GM20431 (cell line): ENCODE measurements around the gene CCDC178.
"Not testable (repeated sequence)": the region's sequence is repeated elsewhere in the genome, so short reads cannot be mapped to it uniquely, and the experiment has no call there.

ENCODE experiments used
- in situ Hi-C: fragments of 300-500 bp; cut with MseI, MboI; formaldehyde crosslinking; loops from one replicate; pipeline ENCODE4 v1.15.0; 2020; ENCODE audit warnings: low sequenced_read_pairs; ENCODE audit not compliant: unreplicated experiment

The CCDC178 gene

GRCh38 chr18:33152376-33152775 lies 288.1 kb downstream of the CCDC178 start:
- in situ Hi-C loops, result no loop called here

DNA sequence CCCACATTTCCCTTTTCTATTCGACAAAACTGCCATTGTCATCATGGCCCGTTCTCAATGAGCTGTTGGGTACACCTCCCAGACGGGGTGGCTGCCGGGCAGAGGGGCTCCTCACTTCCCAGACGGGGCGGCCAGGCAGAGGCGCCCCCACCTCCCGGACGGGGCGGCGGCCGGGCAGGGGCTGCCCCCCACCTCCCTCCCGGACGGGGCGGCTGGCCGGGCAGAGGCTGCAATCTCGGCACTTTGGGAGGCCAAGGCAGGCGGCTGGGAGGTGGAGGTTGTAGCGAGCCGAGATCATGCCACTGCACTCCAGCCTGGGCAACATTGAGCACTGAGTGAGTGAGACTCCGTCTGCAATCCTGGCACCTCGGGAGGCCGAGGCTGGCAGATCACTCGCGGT lies 292.7 kb downstream of the CCDC178 start:
- in situ Hi-C loops, result not testable (repeated sequence)

GRCh38 chr18:33146014-33146413 lies 294.5 kb downstream of the CCDC178 start:
- in situ Hi-C loops, result no loop called here

- in situ Hi-C loops, result no loop called here
Measured at GRCh38 chr18:33135951-33136660, 304.4 kb downstream of the CCDC178 start.

DNA sequence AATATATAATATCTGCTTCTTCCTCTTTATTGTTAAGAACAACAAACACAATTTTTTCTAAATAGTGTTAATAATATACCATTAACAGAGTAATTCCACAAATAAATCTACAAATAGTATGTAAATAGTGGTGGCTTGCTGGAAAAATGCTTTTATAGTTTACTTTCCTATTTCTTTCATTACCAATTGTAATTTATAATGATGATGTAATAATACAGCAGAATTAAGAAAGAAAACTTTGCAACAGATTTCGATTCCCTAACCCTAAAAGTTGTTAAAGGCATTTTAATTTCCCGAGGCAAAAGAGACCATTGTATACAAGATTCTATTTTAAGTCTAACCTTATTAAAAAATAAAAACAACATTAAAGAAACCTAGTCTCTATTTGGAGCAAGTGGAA lies 307.9 kb downstream of the CCDC178 start:
- in situ Hi-C loops, result no loop called here

DNA sequence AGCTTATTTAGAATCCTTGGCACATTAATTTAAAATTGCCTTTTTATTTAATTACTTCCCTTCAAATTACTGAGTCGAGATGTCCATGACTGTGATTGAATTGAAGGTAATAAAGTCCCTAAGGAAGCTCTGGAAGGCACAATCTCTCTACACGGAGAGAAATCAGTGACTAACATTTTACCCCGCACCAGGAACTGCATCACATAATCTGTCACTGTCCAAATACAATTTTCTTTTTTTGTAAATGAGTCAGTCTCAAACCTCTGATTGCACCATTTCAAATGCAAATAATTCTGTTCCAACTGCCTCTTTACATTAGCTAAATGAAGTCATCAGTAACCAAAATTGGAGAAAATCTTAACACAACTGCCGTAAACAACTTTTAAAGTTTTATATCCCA lies 311.9 kb downstream of the CCDC178 start:
- in situ Hi-C loops, result no loop called here

- in situ Hi-C loops, result no loop called here
Measured at GRCh38 chr18:33123862-33124518, 316.5 kb downstream of the CCDC178 start.

DNA sequence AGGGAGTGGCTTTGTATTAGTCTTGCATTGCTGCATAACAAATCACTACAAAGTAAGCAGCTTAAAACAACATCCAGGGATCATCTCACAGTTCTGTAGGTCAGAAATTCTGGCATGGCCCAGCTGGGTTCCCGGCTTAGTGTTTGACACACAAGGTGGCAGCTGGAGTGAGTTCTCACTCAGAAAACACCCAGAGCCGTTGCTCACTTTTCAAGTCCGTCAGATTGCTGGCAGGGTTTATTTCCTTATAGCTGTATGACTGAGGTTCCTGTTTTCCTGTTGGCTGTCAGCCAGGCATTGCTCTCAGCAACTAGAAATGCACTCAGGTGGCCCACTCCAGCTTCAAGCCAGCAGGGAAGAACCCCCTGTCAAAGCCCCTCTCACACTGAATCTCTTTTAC lies 324.1 kb downstream of the CCDC178 start:
- in situ Hi-C loops, result no loop called here

GRCh38 chr18:33115917-33116316 lies 324.6 kb downstream of the CCDC178 start:
- in situ Hi-C loops, result no loop called here

- in situ Hi-C loops, result no loop called here
Measured at GRCh38 chr18:33115476-33115875, 325.0 kb downstream of the CCDC178 start.

- in situ Hi-C loops, result no loop called here
Measured at GRCh38 chr18:33114749-33115148, 325.8 kb downstream of the CCDC178 start.

- in situ Hi-C loops, result no loop called here
Measured at GRCh38 chr18:33113416-33113815, 327.1 kb downstream of the CCDC178 start.

GRCh38 chr18:33107511-33107910 lies 333.0 kb downstream of the CCDC178 start:
- in situ Hi-C loops, result no loop called here

- in situ Hi-C loops, result no loop called here
Measured at GRCh38 chr18:33101316-33101715, 339.2 kb downstream of the CCDC178 start.

DNA sequence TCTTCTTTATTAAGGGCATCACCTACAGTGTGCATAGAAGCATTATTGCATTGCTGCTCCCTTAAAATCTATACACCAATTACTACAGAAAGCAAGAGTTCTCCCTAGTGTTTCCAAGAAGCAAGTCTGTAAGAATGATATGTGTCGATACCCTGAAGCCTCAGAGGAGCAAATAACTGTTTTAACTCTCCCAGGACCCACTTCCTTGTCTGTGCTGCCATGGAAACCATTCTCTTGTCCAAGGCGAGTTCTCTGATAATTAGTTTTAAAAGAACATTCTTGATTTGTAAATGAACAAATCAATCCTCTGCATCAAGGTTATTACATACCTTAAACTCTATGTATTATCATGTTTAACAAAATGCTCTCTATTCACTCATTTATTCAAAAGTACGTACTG lies 340.9 kb downstream of the CCDC178 start:
- in situ Hi-C loops, result no loop called here

DNA sequence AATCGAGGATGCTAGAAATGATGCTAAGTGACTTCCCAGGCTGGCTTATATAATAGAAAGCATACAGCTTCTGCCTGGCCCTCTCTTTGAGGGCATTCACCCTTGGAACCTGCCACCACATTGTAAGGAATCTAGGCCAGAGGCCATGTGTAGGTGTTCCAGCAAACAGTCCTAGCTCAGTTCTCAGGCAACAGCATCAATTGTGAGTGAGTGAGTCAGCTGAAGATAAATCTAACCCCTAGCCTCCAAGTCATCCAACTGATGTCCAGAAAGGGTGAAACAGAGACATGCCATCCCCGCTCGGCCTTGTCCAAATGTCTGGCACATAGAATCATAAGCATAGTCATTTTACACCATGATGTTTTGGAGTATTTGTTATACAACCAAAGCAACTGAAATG lies 343.4 kb downstream of the CCDC178 start:
- in situ Hi-C loops, result no loop called here

DNA sequence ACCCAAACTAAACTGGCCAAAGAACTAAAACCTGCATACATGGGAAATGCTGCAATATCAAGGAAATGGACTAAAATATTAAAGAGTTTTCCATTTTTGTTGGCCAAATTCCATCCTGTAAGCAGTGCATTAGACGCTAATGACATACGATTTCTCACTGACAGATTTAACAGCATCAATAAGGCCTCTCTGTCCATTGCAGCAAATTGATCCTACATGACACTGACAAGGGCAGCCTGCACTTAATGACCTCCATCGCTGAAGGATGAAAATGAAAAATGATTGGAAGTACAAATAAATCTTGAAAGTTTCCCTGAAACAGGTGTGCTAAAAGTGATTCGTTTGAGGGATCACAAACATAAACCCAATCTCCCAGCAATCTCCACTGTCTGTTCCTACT lies 350.1 kb downstream of the CCDC178 start:
- in situ Hi-C loops, result no loop called here

DNA sequence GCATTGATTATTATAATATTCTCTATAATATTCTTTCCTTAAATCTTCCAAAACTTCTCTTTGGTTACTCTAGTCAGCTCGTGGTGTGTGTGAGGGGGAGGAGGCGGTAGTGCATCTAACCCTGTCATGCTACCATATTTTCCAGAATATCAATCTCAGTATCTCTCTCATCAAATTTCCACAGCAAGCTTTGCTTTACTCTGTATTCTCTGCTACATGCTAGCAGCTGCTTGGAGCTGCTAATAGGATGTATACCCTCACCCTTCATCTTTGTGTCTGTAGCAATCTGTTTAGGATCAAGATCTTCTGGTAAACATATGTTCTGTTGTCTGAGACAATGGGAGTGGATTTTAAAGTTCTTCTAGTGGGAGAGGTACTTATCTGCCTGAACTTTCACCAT lies 363.9 kb downstream of the CCDC178 start:
- in situ Hi-C loops, result no loop called here

DNA sequence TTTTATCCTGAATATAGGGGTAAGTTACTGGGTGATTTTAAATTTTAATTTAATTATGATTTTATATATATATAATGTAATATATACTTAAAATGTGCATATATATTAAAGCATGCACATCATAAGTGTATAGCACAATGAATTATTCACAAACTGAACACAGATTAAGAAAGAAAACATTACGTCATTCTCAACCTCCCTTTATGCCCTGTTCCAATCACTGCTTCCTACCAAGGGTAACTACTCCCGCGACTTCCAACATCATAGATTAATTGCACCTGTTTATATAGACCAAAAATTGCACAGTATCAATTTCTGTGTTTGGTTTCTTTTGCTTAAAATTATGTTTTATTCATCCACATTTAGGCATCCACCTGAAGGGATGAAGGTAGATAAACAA lies 366.4 kb downstream of the CCDC178 start:
- in situ Hi-C loops, result no loop called here

DNA sequence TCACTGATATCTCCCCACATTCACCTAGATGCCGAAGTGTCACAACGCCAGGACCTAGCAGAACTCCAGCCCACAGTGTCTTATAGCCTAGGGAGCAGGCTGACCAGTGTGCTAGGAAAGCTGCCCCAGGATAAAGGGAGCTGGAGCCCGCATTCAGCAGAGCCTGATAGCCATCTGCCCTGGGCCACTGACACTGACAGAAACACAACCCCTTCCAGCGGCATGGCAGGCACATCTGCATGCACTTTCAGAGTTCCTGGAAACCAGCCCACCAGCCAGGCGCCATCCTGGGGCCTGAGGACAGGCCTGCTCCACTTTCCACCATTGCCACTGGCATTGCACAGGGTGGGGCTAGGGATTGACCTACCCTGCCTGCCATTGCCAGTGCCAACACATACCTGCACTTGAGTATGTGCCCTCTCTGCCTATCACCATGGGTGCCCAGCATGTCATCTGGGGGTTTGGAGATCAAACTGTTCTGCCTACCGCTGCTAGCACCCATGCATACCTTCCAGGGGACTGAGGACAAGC lies 377.6 kb downstream of the CCDC178 start:
- in situ Hi-C loops, result no loop called here

DNA sequence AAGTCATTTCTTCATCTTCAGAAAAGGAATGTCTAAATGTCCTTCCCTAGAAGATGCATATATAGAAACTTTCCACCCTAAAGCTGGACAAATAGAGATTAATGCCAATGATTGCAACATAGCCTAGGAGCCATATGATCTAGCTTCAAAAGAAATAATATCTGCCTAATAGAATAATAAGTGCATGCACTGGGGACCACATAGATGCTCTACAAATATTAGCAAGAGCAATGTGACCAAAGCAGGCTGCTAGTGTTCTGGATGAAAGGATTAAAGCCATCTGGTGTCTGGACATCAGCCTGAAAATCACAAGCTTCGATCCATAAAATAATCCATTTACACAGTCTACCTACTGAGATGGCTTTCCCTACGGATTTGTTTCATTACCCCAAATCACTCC lies 387.6 kb downstream of the CCDC178 start:
- in situ Hi-C loops, result no loop called here

DNA sequence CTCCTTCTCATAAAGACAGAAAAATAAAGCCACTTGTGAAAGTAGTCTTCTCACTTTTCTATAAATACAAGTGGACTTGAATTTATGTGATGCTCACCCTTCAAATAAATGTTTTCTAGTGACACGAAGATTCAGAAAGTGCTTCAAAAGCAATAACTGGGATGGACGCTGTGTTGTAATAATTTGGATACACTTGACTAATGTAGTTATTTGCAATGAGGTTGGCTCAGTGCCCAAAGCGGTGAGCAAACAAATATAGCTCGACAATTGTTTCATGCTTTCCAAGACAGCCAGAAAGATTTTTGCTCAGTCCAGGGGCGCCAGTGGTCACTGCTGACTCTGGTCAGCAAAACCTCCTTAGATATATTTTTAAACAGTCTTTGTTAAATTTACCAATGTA lies 389.1 kb downstream of the CCDC178 start:
- in situ Hi-C loops, result no loop called here
